Hepatocyte (in vitro differentiated cells): ENCODE results near the gene ABCC10. TPM values are rescaled to one million over a fixed set of nuclear protein-coding genes. Genes with fewer than 3 reads are reported as not detected.

Experiments used
- DNase-seq: peaks from one replicate; pipeline ENCODE4 v3.0.0-alpha.2; 2016; ENCODE audit warnings: low spot score
- H2AFZ ChIP-seq: fragments of 200-600 bp; sonication (generic); 2 replicates; pipeline ENCODE4 v1.6.0; 2016; ENCODE audit warnings: antibody characterized with exemption, mild to moderate bottlenecking
- H3K27ac ChIP-seq: fragments of 200-600 bp; sonication (generic); 2 replicates; pipeline ENCODE4 v1.5.1; 2016; ENCODE audit warnings: mild to moderate bottlenecking
- H3K27me3 ChIP-seq: fragments of 200-600 bp; sonication (generic); 2 replicates; pipeline ENCODE4 v1.6.1; 2016
- H3K36me3 ChIP-seq: fragments of 200-600 bp; sonication (generic); replicated peaks from 2 replicates; pipeline ENCODE4 v1.5.1; 2016; ENCODE audit warnings: low read depth; ENCODE audit not compliant: insufficient read depth
- H3K4me1 ChIP-seq: fragments of 200-600 bp; sonication (generic); 2 replicates; pipeline ENCODE4 v1.5.1; 2016; ENCODE audit warnings: mild to moderate bottlenecking, moderate library complexity; ENCODE audit not compliant: insufficient read depth
- H3K4me2 ChIP-seq: fragments of 200-600 bp; sonication (generic); 2 replicates; pipeline ENCODE4 v1.6.0; 2016
- H3K4me3 ChIP-seq: fragments of 200-600 bp; sonication (generic); 2 replicates; pipeline ENCODE4 v1.5.1; 2016; ENCODE audit warnings: mild to moderate bottlenecking
- H3K79me2 ChIP-seq: fragments of 200-600 bp; sonication (generic); 2 replicates; pipeline ENCODE4 v1.6.0; 2017; ENCODE audit warnings: mild to moderate bottlenecking
- H3K9me2 ChIP-seq: fragments of 200-600 bp; sonication (generic); replicated peaks from 2 replicates; pipeline ENCODE4 v1.6.0; 2017; ENCODE audit warnings: mild to moderate bottlenecking; ENCODE audit not compliant: insufficient read depth
- H3K9me3 ChIP-seq: fragments of 200-600 bp; sonication (generic); 2 replicates; pipeline ENCODE4 v1.5.1; 2016; ENCODE audit warnings: low read depth, mild to moderate bottlenecking
- H4K20me1 ChIP-seq: fragments of 200-600 bp; sonication (generic); 2 replicates; pipeline ENCODE4 v1.6.0; 2016; ENCODE audit warnings: mild to moderate bottlenecking; ENCODE audit not compliant: insufficient read depth, poor library complexity, severe bottlenecking
- CTCF ChIP-seq: fragments of 200-600 bp; sonication (generic); IDR thresholded peaks from 2 replicates; pipeline ENCODE4 v1.5.1; 2016; ENCODE audit warnings: antibody characterized with exemption, mild to moderate bottlenecking; ENCODE audit not compliant: poor library complexity
- EZH2 ChIP-seq: fragments of 200-600 bp; sonication (generic); IDR thresholded peaks from 2 replicates; pipeline ENCODE4 v1.6.1; 2016; ENCODE audit warnings: antibody characterized with exemption, mild to moderate bottlenecking, borderline replicate concordance
- EZH2phosphoT487 ChIP-seq: fragments of 200-600 bp; sonication (generic); IDR thresholded peaks from one replicate; pipeline ENCODE4 v1.6.1; 2018; ENCODE audit warnings: antibody characterized with exemption, mild to moderate bottlenecking, low read depth, moderate library complexity; ENCODE audit not compliant: unreplicated experiment, severe bottlenecking
- WGBS: methylation state at CpG from one replicate; pipeline ENCODE4 v1.1.6; 2016; ENCODE audit warnings: low lambda C conversion rate; ENCODE audit errors: missing lambda C conversion rate; 5-methylcytosine and 5-hydroxymethylcytosine counted together
- polyA plus RNA-seq: library from polyadenylated mRNA; unstranded; fragments of >200 nt; fragmentation: Nextera tagmentation; extraction: Ambion mirVana; gene quantifications from 2 replicates; pipeline ENCODE4 v1.2.1, GENCODE V29; 2016
- total RNA-seq: library from RNA; depleted of rRNA; stranded (reverse); fragments of >200 nt; gene quantifications from 2 replicates; pipeline ENCODE4 v1.2.3, GENCODE V29; 2014

Gene ABCC10
- total and polyA plus RNA-seq, 2 experiments from 2014 or later, result 16.7 to 33.3 TPM

- H3K27ac ChIP-seq, result no peak overlapping the region
- no peaks in the 10 kb centered on the region for H3K9me2 ChIP-seq
- H3K9me3 ChIP-seq, result no peaks in the 10 kb centered on the region
- no peaks in the 10 kb centered on the region for H3K27me3 ChIP-seq
- no peaks in the 10 kb centered on the region for H3K79me2 ChIP-seq
- H4K20me1 ChIP-seq, result no peaks in the 10 kb centered on the region
- H2AFZ ChIP-seq, result no peak overlapping the region
- no peaks in the 10 kb centered on the region for H3K36me3 ChIP-seq
- no peak for DNase-seq
- no peak overlapping the region for H3K4me3 ChIP-seq
- no peaks in the 10 kb centered on the region for H3K4me1 ChIP-seq
- TF ChIP-seq EZH2, result no peak
- TF ChIP-seq EZH2phosphoT487, result no peak
- TF ChIP-seq CTCF, result no peak
- no peak overlapping the region for H3K4me2 ChIP-seq
- 78% methylated on average over 3 of the region's 3 CpGs for WGBS
These were observed 27.3 kb upstream of the ABCC10 start for GRCh38 chr6:43399932-43400487.

- H2AFZ ChIP-seq, result no peak overlapping the region
- no peak for TF ChIP-seq EZH2
- no peak for TF ChIP-seq EZH2phosphoT487
- TF ChIP-seq CTCF, result no peak
- H3K27ac ChIP-seq, result no peak overlapping the region
- H3K27me3 ChIP-seq, result no peaks in the 10 kb centered on the region
- WGBS, result 94% methylated on average over 3 of the region's 3 CpGs
- H4K20me1 ChIP-seq, result no peaks in the 10 kb centered on the region
- no peaks in the 10 kb centered on the region for H3K9me3 ChIP-seq
- no peaks in the 10 kb centered on the region for H3K36me3 ChIP-seq
- H3K9me2 ChIP-seq, result no peaks in the 10 kb centered on the region
- no peaks in the 10 kb centered on the region for H3K4me1 ChIP-seq
- H3K4me3 ChIP-seq, result no peak overlapping the region
- no peak overlapping the region for H3K4me2 ChIP-seq
- no peaks in the 10 kb centered on the region for H3K79me2 ChIP-seq
- no peak for DNase-seq
These were observed 25.6 kb upstream of the ABCC10 start for GRCh38 chr6:43401730-43402129.

- no peaks in the 10 kb centered on the region for H3K4me1 ChIP-seq
- TF ChIP-seq EZH2phosphoT487 (no peak), CTCF (no peak), EZH2 (no peak)
- H2AFZ ChIP-seq, result no peak overlapping the region
- H3K4me3 ChIP-seq, result no peak overlapping the region
- DNase-seq, result no peak
- H3K79me2 ChIP-seq, result no peaks in the 10 kb centered on the region
- H3K4me2 ChIP-seq, result no peak overlapping the region
- no peaks in the 10 kb centered on the region for H3K36me3 ChIP-seq
- no peaks in the 10 kb centered on the region for H3K9me2 ChIP-seq
- H3K9me3 ChIP-seq, result no peaks in the 10 kb centered on the region
- no peaks in the 10 kb centered on the region for H4K20me1 ChIP-seq
- no peaks in the 10 kb centered on the region for H3K27me3 ChIP-seq
- WGBS, result 74% methylated on average over 1 of the region's 1 CpG
- H3K27ac ChIP-seq, result no peak overlapping the region
These were observed 24.5 kb upstream of the ABCC10 start for GRCh38 chr6:43402820-43403219.

- H2AFZ ChIP-seq, result no peak overlapping the region
- H3K27ac ChIP-seq, result no peak overlapping the region
- no peak overlapping the region for H3K4me2 ChIP-seq
- no peaks in the 10 kb centered on the region for H3K9me2 ChIP-seq
- no peaks in the 10 kb centered on the region for H3K27me3 ChIP-seq
- no peaks in the 10 kb centered on the region for H3K4me1 ChIP-seq
- no peaks in the 10 kb centered on the region for H4K20me1 ChIP-seq
- H3K36me3 ChIP-seq, result no peaks in the 10 kb centered on the region
- DNase-seq, result no peak
- no peak for TF ChIP-seq CTCF
- TF ChIP-seq EZH2phosphoT487, result no peak
- no peak for TF ChIP-seq EZH2
- H3K9me3 ChIP-seq, result no peaks in the 10 kb centered on the region
- no peak overlapping the region for H3K4me3 ChIP-seq
- no peaks in the 10 kb centered on the region for H3K79me2 ChIP-seq
- WGBS, result 38% methylated on average over 3 of the region's 3 CpGs
These were observed 22.0 kb upstream of the ABCC10 start for GRCh38 chr6:43405354-43405753.
